ENCODE measurements around the gene IL10RB.

DNA sequence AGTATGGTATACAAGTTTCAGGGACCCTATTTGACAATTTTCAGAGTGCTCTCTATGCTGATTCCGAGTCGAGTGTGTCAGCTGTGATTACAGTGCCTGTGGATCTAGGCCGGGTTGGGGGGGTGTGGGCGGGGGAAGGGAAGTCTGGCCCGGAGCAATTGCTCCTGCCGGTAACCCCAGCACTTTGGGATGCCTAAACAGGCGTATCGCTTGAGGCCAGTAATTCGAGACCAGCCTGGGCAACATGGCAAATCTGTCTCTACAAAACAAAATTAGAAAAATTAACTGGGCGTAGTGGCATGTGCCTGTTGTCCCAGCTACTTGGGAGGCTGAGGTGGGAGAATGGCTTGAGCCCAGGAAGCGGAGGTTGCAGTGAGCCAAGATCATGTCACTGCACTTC is 1.6 kb upstream of the IL10RB start:
- TF ChIP-seq POLR2A (IDR thresholded peaks at IDR 0.05): no peak
- TF ChIP-seq, protein P1, sequence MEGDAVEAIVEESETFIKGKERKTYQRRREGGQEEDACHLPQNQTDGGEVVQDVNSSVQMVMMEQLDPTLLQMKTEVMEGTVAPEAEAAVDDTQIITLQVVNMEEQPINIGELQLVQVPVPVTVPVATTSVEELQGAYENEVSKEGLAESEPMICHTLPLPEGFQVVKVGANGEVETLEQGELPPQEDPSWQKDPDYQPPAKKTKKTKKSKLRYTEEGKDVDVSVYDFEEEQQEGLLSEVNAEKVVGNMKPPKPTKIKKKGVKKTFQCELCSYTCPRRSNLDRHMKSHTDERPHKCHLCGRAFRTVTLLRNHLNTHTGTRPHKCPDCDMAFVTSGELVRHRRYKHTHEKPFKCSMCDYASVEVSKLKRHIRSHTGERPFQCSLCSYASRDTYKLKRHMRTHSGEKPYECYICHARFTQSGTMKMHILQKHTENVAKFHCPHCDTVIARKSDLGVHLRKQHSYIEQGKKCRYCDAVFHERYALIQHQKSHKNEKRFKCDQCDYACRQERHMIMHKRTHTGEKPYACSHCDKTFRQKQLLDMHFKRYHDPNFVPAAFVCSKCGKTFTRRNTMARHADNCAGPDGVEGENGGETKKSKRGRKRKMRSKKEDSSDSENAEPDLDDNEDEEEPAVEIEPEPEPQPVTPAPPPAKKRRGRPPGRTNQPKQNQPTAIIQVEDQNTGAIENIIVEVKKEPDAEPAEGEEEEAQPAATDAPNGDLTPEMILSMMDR (IDR thresholded peaks at IDR 0.05): no peak
